B cell (primary cell): Measurements from ENCODE around the gene USP33. TPM values are rescaled to one million over a fixed set of nuclear protein-coding genes. Genes with fewer than 3 reads are reported as not detected.

Source experiments
- ATAC-seq: fragments of 200-7000 bp; cut with Tn5 transposase; one replicate; pipeline ENCODE4 v1.10.0; 2021; ENCODE audit warnings: low read depth, mild to moderate bottlenecking, moderate number of reproducible peaks, moderate library complexity
- CTCF ChIA-PET: fragments of 350-600 bp; sonication (Branson Sonifier 250); formaldehyde crosslinking; loops from one replicate; lab custom pipeline; 2021; ENCODE audit warnings: antibody characterized with exemption, inconsistent platforms; lab: Charles Lee
- POLR2A ChIA-PET: fragments of 350-600 bp; sonication (Branson Sonifier 250); formaldehyde crosslinking; loops from one replicate; lab custom pipeline; 2021; ENCODE audit warnings: antibody characterized with exemption; lab: Charles Lee
- DNase-seq: peaks from one replicate; pipeline ENCODE4 v3.0.0; 2013
- H2AFZ ChIP-seq: 2 replicates; pipeline ENCODE4 v1.6.1; 2012; ENCODE audit warnings: mild to moderate bottlenecking, low read depth, low read length; ENCODE audit not compliant: insufficient read depth, poor library complexity, severe bottlenecking
- H3K27ac ChIP-seq, 2 donors: 1 replicate in 1 of 2; 2 replicates in 1 of 2; pipeline ENCODE4 v1.5.1; 2012 to 2013; ENCODE audit warnings: low read length in 2 of 2, mild to moderate bottlenecking in 2 of 2, moderate library complexity in 1 of 2
- H3K27me3 ChIP-seq, 4 experiments: fragments of 200-600 bp in 1 of 4; sonication (generic) in 1 of 4; replicated peaks in 1 of 4; 1 replicate in 2 of 4; 2 replicates in 2 of 4; pipeline versions ENCODE4 v1.6.1 to v1.7.0; 2013 to 2016; ENCODE audit warnings: low read length in 3 of 4, mild to moderate bottlenecking in 2 of 4, mixed read lengths in 1 of 4, moderate library complexity in 1 of 4; ENCODE audit not compliant: insufficient read depth in 4 of 4, control insufficient read depth in 3 of 4; ENCODE audit errors: control extremely low read depth in 1 of 4
- H3K36me3 ChIP-seq, 2 experiments: replicated peaks in 1 of 2; 1 replicate in 1 of 2; 2 replicates in 1 of 2; pipeline versions ENCODE4 v1.6.1 to v1.7.1; 2013; ENCODE audit warnings: low read length in 1 of 2; ENCODE audit not compliant: insufficient read depth in 2 of 2, control insufficient read depth in 1 of 2; ENCODE audit errors: control extremely low read depth in 1 of 2, extremely low read depth in 1 of 2
- H3K4me1 ChIP-seq, 2 donors: fragments of 200-600 bp in 1 of 2; sonication (generic) in 1 of 2; 1 replicate in 1 of 2; 2 replicates in 1 of 2; pipeline versions ENCODE4 v1.5.1 to v1.6.1; 2013 to 2017; ENCODE audit warnings: low read length in 2 of 2; ENCODE audit not compliant: control insufficient read depth in 2 of 2, insufficient read depth in 2 of 2
- H3K4me2 ChIP-seq: replicated peaks from 2 replicates; pipeline ENCODE3; 2012; ENCODE audit warnings: mild to moderate bottlenecking, low read depth, low read length; ENCODE audit not compliant: poor library complexity, severe bottlenecking
- H3K4me3 ChIP-seq, 5 experiments: fragments of 200-600 bp in 1 of 5; sonication (generic) in 1 of 5; 1 replicate in 3 of 5; 2 replicates in 2 of 5; pipeline versions ENCODE4 v1.5.1 to v1.7.0; 2011 to 2016; ENCODE audit warnings: low read length in 4 of 5, mild to moderate bottlenecking in 4 of 5, low read depth in 2 of 5, control low read depth in 1 of 5, moderate library complexity in 1 of 5; ENCODE audit not compliant: insufficient read depth in 1 of 5; ENCODE audit errors: control extremely low read depth in 1 of 5, extremely low read depth in 1 of 5
- H3K79me2 ChIP-seq: fragments of 200-600 bp; sonication (generic); one replicate; pipeline ENCODE4 v1.6.0; 2016; ENCODE audit warnings: low read length; ENCODE audit not compliant: control insufficient read depth, insufficient read depth
- H3K9ac ChIP-seq: fragments of 200-600 bp; sonication (generic); 2 replicates; pipeline ENCODE4 v1.6.1; 2017; ENCODE audit warnings: mild to moderate bottlenecking, low read length, moderate library complexity
- H3K9me3 ChIP-seq, 3 donors: one replicate each; pipeline versions ENCODE4 v1.6.1 to v1.7.1; 2013; ENCODE audit warnings: low read length in 2 of 3; ENCODE audit not compliant: control insufficient read depth in 2 of 3, insufficient read depth in 1 of 3; ENCODE audit errors: control extremely low read depth in 1 of 3
- H4K20me1 ChIP-seq: 2 replicates; pipeline ENCODE4 v1.6.0; 2012; ENCODE audit warnings: mild to moderate bottlenecking, low read length; ENCODE audit not compliant: insufficient read depth, control insufficient read depth, poor library complexity, severe bottlenecking
- H3K27ac Mint-ChIP-seq: one replicate; pipeline ENCODE4 v1.8.0; 2021; ENCODE audit warnings: mixed read lengths
- H3K27me3 Mint-ChIP-seq: one replicate; pipeline ENCODE4 v1.8.0; 2021; ENCODE audit warnings: mixed read lengths
- H3K4me1 Mint-ChIP-seq: one replicate; pipeline ENCODE4 v1.8.0; 2021; ENCODE audit warnings: mixed read lengths
- H3K4me3 Mint-ChIP-seq: one replicate; pipeline ENCODE4 v1.8.0; 2021; ENCODE audit warnings: mixed read lengths
- H3K9me3 Mint-ChIP-seq: one replicate; pipeline ENCODE4 v1.8.0; 2022; ENCODE audit warnings: mixed read lengths; ENCODE audit not compliant: insufficient read depth
- EZH2 ChIP-seq: IDR thresholded peaks from 2 replicates; pipeline ENCODE4 v1.6.1; 2012; ENCODE audit warnings: borderline replicate concordance, low read depth, mild to moderate bottlenecking, moderate library complexity, low read length; ENCODE audit not compliant: insufficient read depth, poor library complexity, severe bottlenecking
- WGBS: methylation state at CpG from one replicate; pipeline ENCODE4 v1.1.5; 2013; ENCODE audit warnings: missing lambda C conversion rate; ENCODE audit not compliant: insufficient coverage; 5-methylcytosine and 5-hydroxymethylcytosine counted together
- intact Hi-C: fragments of 100-400 bp; cut with micrococcal nuclease; formaldehyde crosslinking; loops from one replicate; pipeline ENCODE4 v1.10.0; 2022
- polyA plus RNA-seq: library from polyadenylated mRNA; depleted of rRNA; stranded (reverse); fragments of >200 nt; gene quantifications from 2 replicates; pipeline ENCODE4 v1.2.3, GENCODE V29; 2012
- total RNA-seq, 2 donors: library from RNA; stranded (reverse); fragments of 120-200 nt in 1 of 2; gene quantifications; 1 replicate in 1 of 2; 2 replicates in 1 of 2; pipeline versions ENCODE4 v1.2.3 to v1.2.4, GENCODE V29; 2013 to 2022
- TF ChIP-seq, protein P1 (sequence below): fragments of 200-600 bp; IDR thresholded peaks from one replicate; pipeline ENCODE4 v1.8.0; 2022; ENCODE audit warnings: antibody characterized with exemption, mild to moderate bottlenecking

The USP33 gene
- total and polyA plus RNA-seq, 2 donors (not counting 1 experiment from before 2014, with no cell fraction given) = 24.8 to 83.4 TPM

DNA sequence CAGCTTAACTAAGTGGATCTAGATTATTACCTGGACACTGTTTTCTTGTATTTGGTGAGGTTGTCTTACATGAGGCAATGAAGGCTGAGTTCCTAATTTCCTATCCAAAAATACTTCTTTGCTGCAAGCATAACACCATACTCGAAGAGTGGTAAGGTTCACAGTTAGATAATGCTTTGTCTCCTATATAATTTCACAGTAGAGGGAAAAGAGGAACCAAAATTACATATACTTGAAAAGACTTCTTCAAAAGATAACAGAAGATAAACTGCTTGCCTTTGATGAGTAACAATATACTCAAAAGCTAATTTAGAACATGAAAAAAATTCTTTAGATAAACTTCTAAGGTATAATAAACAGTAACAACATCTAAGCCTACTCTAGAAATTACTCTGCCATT is 20.4 kb downstream of the USP33 start:
- Histone ChIP-seq H3K27ac (no peak overlapping the region), H2AFZ (no peak overlapping the region), H3K4me2 (no peak overlapping the region), H3K9ac (no peak overlapping the region), H3K9me3 (no peaks in the 10 kb centered on the region), H3K79me2 (peaks cover 9% of the 10 kb centered on the region), H3K4me3 (no peak overlapping the region), H4K20me1 (peaks cover 19% of the 10 kb centered on the region), H3K4me1 (no peaks in the 10 kb centered on the region), H3K36me3 (peaks cover 7 to 17% of the 10 kb centered on the region in 2 experiments), H3K27me3 (no peaks in the 10 kb centered on the region)
- Mint-ChIP-seq H3K4me3 (no peak overlapping the region), H3K4me1 (peaks cover 3% of the 10 kb centered on the region), H3K9me3 (no peaks in the 10 kb centered on the region), H3K27me3 (no peaks in the 10 kb centered on the region), H3K27ac (no peak overlapping the region)
- ChIA-PET POLR2A (no interaction called here), CTCF (no interaction called here)
- DNase-seq (no peak), ATAC-seq (no peak)
- no CpG with 5 or more reads among the region's 1 CpG for WGBS
- TF ChIP-seq, protein P1, sequence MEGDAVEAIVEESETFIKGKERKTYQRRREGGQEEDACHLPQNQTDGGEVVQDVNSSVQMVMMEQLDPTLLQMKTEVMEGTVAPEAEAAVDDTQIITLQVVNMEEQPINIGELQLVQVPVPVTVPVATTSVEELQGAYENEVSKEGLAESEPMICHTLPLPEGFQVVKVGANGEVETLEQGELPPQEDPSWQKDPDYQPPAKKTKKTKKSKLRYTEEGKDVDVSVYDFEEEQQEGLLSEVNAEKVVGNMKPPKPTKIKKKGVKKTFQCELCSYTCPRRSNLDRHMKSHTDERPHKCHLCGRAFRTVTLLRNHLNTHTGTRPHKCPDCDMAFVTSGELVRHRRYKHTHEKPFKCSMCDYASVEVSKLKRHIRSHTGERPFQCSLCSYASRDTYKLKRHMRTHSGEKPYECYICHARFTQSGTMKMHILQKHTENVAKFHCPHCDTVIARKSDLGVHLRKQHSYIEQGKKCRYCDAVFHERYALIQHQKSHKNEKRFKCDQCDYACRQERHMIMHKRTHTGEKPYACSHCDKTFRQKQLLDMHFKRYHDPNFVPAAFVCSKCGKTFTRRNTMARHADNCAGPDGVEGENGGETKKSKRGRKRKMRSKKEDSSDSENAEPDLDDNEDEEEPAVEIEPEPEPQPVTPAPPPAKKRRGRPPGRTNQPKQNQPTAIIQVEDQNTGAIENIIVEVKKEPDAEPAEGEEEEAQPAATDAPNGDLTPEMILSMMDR = no peak
- TF ChIP-seq EZH2 = no peak
- intact Hi-C loops = no loop called here

- H3K27me3 Mint-ChIP-seq = no peaks in the 10 kb centered on the region
- DNase-seq = no peak
- H3K4me1 Mint-ChIP-seq = no peaks in the 10 kb centered on the region
- Histone ChIP-seq H4K20me1 (no peaks in the 10 kb centered on the region), H3K36me3 (peaks cover 7 to 38% of the 10 kb centered on the region in 2 experiments), H3K4me2 (no peak overlapping the region), H3K79me2 (no peaks in the 10 kb centered on the region), H3K27me3 (no peaks in the 10 kb centered on the region), H3K9me3 (no peaks in the 10 kb centered on the region), H2AFZ (no peak overlapping the region), H3K4me3 (no peak overlapping the region), H3K27ac (no peak overlapping the region), H3K9ac (no peak overlapping the region), H3K4me1 (no peaks in the 10 kb centered on the region)
- no CpG with 5 or more reads among the region's 1 CpG for WGBS
- no peak overlapping the region for H3K4me3 Mint-ChIP-seq
- no peak for TF ChIP-seq EZH2
- TF ChIP-seq, protein P1 = no peak
- no peak overlapping the region for H3K27ac Mint-ChIP-seq
- ChIA-PET POLR2A (no interaction called here), CTCF (no interaction called here)
- intact Hi-C loops = no loop called here
- no peak for ATAC-seq
- H3K9me3 Mint-ChIP-seq = no peaks in the 10 kb centered on the region
Observed at GRCh38 chr1:77732090-77732489, 27.6 kb downstream of the USP33 start.
